Measurements from ENCODE around the gene CCDC170.

The CCDC170 gene

GRCh38 chr6:151546941-151547659, 53.3 kb downstream of the CCDC170 start:
- H2AFZ ChIP-seq (ENCODE audit: low read length, unreplicated experiment): no peak overlapping the region
- H3K27ac ChIP-seq (ENCODE audit: low read depth, low read length): no peak overlapping the region
- no peaks in the 10 kb centered on the region for H3K4me1 ChIP-seq (ENCODE audit: control insufficient read depth, insufficient read depth, low read length, unreplicated experiment)
- H3K79me2 ChIP-seq (ENCODE audit: control insufficient read depth, insufficient read depth, low read length, unreplicated experiment): no peaks in the 10 kb centered on the region
- no peak overlapping the region for H3K4me3 ChIP-seq (ENCODE audit: low read depth, low read length)
- H3K36me3 ChIP-seq (ENCODE audit: insufficient read depth, low read length): no peaks in the 10 kb centered on the region
- H3K27me3 ChIP-seq (ENCODE audit: insufficient read depth, low read length): no peaks in the 10 kb centered on the region

- Histone ChIP-seq H3K79me2 (ENCODE audit: control insufficient read depth, insufficient read depth, low read length, unreplicated experiment) (no peaks in the 10 kb centered on the region), H2AFZ (ENCODE audit: low read length, unreplicated experiment) (no peak overlapping the region), H3K27me3 (ENCODE audit: insufficient read depth, low read length) (no peaks in the 10 kb centered on the region)
These were observed 54.4 kb downstream of the CCDC170 start for GRCh38 chr6:151548201-151548600.

GRCh38 chr6:151549790-151550189, 56.0 kb downstream of the CCDC170 start:
- Histone ChIP-seq H3K36me3 (ENCODE audit: insufficient read depth, low read length) (no peaks in the 10 kb centered on the region), H3K27me3 (ENCODE audit: insufficient read depth, low read length) (no peaks in the 10 kb centered on the region), H3K79me2 (ENCODE audit: control insufficient read depth, insufficient read depth, low read length, unreplicated experiment) (no peaks in the 10 kb centered on the region), H3K4me3 (ENCODE audit: low read depth, low read length) (no peak overlapping the region), H2AFZ (ENCODE audit: low read length, unreplicated experiment) (no peak overlapping the region), H3K27ac (ENCODE audit: low read depth, low read length) (no peak overlapping the region), H3K4me1 (ENCODE audit: control insufficient read depth, insufficient read depth, low read length, unreplicated experiment) (no peaks in the 10 kb centered on the region)

More at GRCh38 chr6:151548201-151548600, 54.4 kb downstream of the CCDC170 start:
- H3K4me1 ChIP-seq (ENCODE audit: control insufficient read depth, insufficient read depth, low read length, unreplicated experiment): no peaks in the 10 kb centered on the region
- H3K4me3 ChIP-seq (ENCODE audit: low read depth, low read length): no peak overlapping the region
- H3K27ac ChIP-seq (ENCODE audit: low read depth, low read length): no peak overlapping the region
- H3K36me3 ChIP-seq (ENCODE audit: insufficient read depth, low read length): no peaks in the 10 kb centered on the region

- Histone ChIP-seq H3K27me3 (ENCODE audit: insufficient read depth, low read length) (no peaks in the 10 kb centered on the region), H3K79me2 (ENCODE audit: control insufficient read depth, insufficient read depth, low read length, unreplicated experiment) (no peaks in the 10 kb centered on the region), H3K36me3 (ENCODE audit: insufficient read depth, low read length) (no peaks in the 10 kb centered on the region), H3K27ac (ENCODE audit: low read depth, low read length) (no peak overlapping the region), H3K4me1 (ENCODE audit: control insufficient read depth, insufficient read depth, low read length, unreplicated experiment) (no peaks in the 10 kb centered on the region), H2AFZ (ENCODE audit: low read length, unreplicated experiment) (no peak overlapping the region), H3K4me3 (ENCODE audit: low read depth, low read length) (no peak overlapping the region)
These were observed 56.8 kb downstream of the CCDC170 start for GRCh38 chr6:151550618-151551017.

- Histone ChIP-seq H3K4me3 (ENCODE audit: low read depth, low read length) (no peak overlapping the region), H3K4me1 (ENCODE audit: control insufficient read depth, insufficient read depth, low read length, unreplicated experiment) (no peaks in the 10 kb centered on the region), H3K36me3 (ENCODE audit: insufficient read depth, low read length) (no peaks in the 10 kb centered on the region), H2AFZ (ENCODE audit: low read length, unreplicated experiment) (no peak overlapping the region), H3K27ac (ENCODE audit: low read depth, low read length) (no peak overlapping the region), H3K27me3 (ENCODE audit: insufficient read depth, low read length) (no peaks in the 10 kb centered on the region), H3K79me2 (ENCODE audit: control insufficient read depth, insufficient read depth, low read length, unreplicated experiment) (no peaks in the 10 kb centered on the region)
These were observed 57.5 kb downstream of the CCDC170 start for GRCh38 chr6:151551223-151551857.

GRCh38 chr6:151553416-151554165, 59.8 kb downstream of the CCDC170 start:
- H3K27ac ChIP-seq (ENCODE audit: low read depth, low read length): no peak overlapping the region
- no peak overlapping the region for H2AFZ ChIP-seq (ENCODE audit: low read length, unreplicated experiment)
- H3K79me2 ChIP-seq (ENCODE audit: control insufficient read depth, insufficient read depth, low read length, unreplicated experiment): no peaks in the 10 kb centered on the region
- no peaks in the 10 kb centered on the region for H3K27me3 ChIP-seq (ENCODE audit: insufficient read depth, low read length)
- no peaks in the 10 kb centered on the region for H3K4me1 ChIP-seq (ENCODE audit: control insufficient read depth, insufficient read depth, low read length, unreplicated experiment)
- no peak overlapping the region for H3K4me3 ChIP-seq (ENCODE audit: low read depth, low read length)
- no peaks in the 10 kb centered on the region for H3K36me3 ChIP-seq (ENCODE audit: insufficient read depth, low read length)

- H3K4me1 ChIP-seq (ENCODE audit: control insufficient read depth, insufficient read depth, low read length, unreplicated experiment): no peaks in the 10 kb centered on the region
- H3K27me3 ChIP-seq (ENCODE audit: insufficient read depth, low read length): no peaks in the 10 kb centered on the region
- no peaks in the 10 kb centered on the region for H3K36me3 ChIP-seq (ENCODE audit: insufficient read depth, low read length)
- no peak overlapping the region for H3K27ac ChIP-seq (ENCODE audit: low read depth, low read length)
- no peak overlapping the region for H3K4me3 ChIP-seq (ENCODE audit: low read depth, low read length)
- H2AFZ ChIP-seq (ENCODE audit: low read length, unreplicated experiment): no peak overlapping the region
- no peaks in the 10 kb centered on the region for H3K79me2 ChIP-seq (ENCODE audit: control insufficient read depth, insufficient read depth, low read length, unreplicated experiment)
These were observed 67.4 kb downstream of the CCDC170 start for GRCh38 chr6:151561238-151561637.

- Histone ChIP-seq H2AFZ (ENCODE audit: low read length, unreplicated experiment) (no peak overlapping the region), H3K27ac (ENCODE audit: low read depth, low read length) (no peak overlapping the region), H3K4me3 (ENCODE audit: low read depth, low read length) (no peak overlapping the region), H3K79me2 (ENCODE audit: control insufficient read depth, insufficient read depth, low read length, unreplicated experiment) (no peaks in the 10 kb centered on the region), H3K36me3 (ENCODE audit: insufficient read depth, low read length) (no peaks in the 10 kb centered on the region), H3K4me1 (ENCODE audit: control insufficient read depth, insufficient read depth, low read length, unreplicated experiment) (no peaks in the 10 kb centered on the region), H3K27me3 (ENCODE audit: insufficient read depth, low read length) (no peaks in the 10 kb centered on the region)
These were observed 70.8 kb downstream of the CCDC170 start for GRCh38 chr6:151564654-151565053.

GRCh38 chr6:151565940-151566339, 72.1 kb downstream of the CCDC170 start:
- Histone ChIP-seq H3K4me1 (ENCODE audit: control insufficient read depth, insufficient read depth, low read length, unreplicated experiment) (no peaks in the 10 kb centered on the region), H3K79me2 (ENCODE audit: control insufficient read depth, insufficient read depth, low read length, unreplicated experiment) (no peaks in the 10 kb centered on the region), H3K27me3 (ENCODE audit: insufficient read depth, low read length) (no peaks in the 10 kb centered on the region), H2AFZ (ENCODE audit: low read length, unreplicated experiment) (no peak overlapping the region), H3K27ac (ENCODE audit: low read depth, low read length) (no peak overlapping the region), H3K4me3 (ENCODE audit: low read depth, low read length) (no peak overlapping the region), H3K36me3 (ENCODE audit: insufficient read depth, low read length) (no peaks in the 10 kb centered on the region)

- no peak overlapping the region for H3K27ac ChIP-seq (ENCODE audit: low read depth, low read length)
- no peaks in the 10 kb centered on the region for H3K27me3 ChIP-seq (ENCODE audit: insufficient read depth, low read length)
- no peak overlapping the region for H2AFZ ChIP-seq (ENCODE audit: low read length, unreplicated experiment)
- H3K4me3 ChIP-seq (ENCODE audit: low read depth, low read length): no peak overlapping the region
- H3K4me1 ChIP-seq (ENCODE audit: control insufficient read depth, insufficient read depth, low read length, unreplicated experiment): no peaks in the 10 kb centered on the region
- no peaks in the 10 kb centered on the region for H3K36me3 ChIP-seq (ENCODE audit: insufficient read depth, low read length)
- no peaks in the 10 kb centered on the region for H3K79me2 ChIP-seq (ENCODE audit: control insufficient read depth, insufficient read depth, low read length, unreplicated experiment)
These were observed 72.7 kb downstream of the CCDC170 start for GRCh38 chr6:151566557-151566956.

Measured in ACC112 (cell line).